Measurements from ENCODE around the gene CELF5.

- TF ChIP-seq POLR2A (IDR thresholded peaks at IDR 0.05) (no peak), CTCF (IDR thresholded peaks at IDR 0.05) (no peak)
Observed at GRCh38 chr19:3338541-3339181, 114.2 kb downstream of the CELF5 start.
